H1 (cell line): Measurements from ENCODE around the gene MAFF. TPM values are rescaled to one million over a fixed set of nuclear protein-coding genes. Genes with fewer than 3 reads are reported as not detected.

Source experiments
- NANOG ChIP-seq: IDR thresholded peaks from 2 replicates; pipeline ENCODE4 v1.6.1; 2011; ENCODE audit warnings: low read length, low read depth, mild to moderate bottlenecking, inconsistent platforms; ENCODE audit not compliant: insufficient read depth, poor library complexity, severe bottlenecking
- POLR2AphosphoS5 ChIP-seq: IDR thresholded peaks from 2 replicates; pipeline ENCODE4 v1.6.1; 2011; ENCODE audit warnings: low read depth, low read length
- RBBP5 ChIP-seq: IDR thresholded peaks from 2 replicates; pipeline ENCODE4 v1.7.1; 2012; ENCODE audit warnings: low read depth, mild to moderate bottlenecking, inconsistent platforms, low read length, moderate library complexity, borderline replicate concordance
- RNF2 ChIP-seq: fragments of 200-900, 300-1000 bp; sonication (generic); IDR thresholded peaks from 2 replicates; pipeline ENCODE4 v1.7.1; 2016; ENCODE audit warnings: borderline replicate concordance, low read depth, mild to moderate bottlenecking, antibody characterized with exemption, low read length; ENCODE audit not compliant: poor library complexity, severe bottlenecking; ENCODE audit errors: missing control alignments
- SRF ChIP-seq: IDR thresholded peaks from 2 replicates; pipeline ENCODE4 v1.6.1; 2011; ENCODE audit warnings: mild to moderate bottlenecking, low read depth, low read length, moderate library complexity
- TBP ChIP-seq: IDR thresholded peaks from 2 replicates; pipeline ENCODE4 v1.6.1; 2011; ENCODE audit warnings: low read depth, low read length, improper control_type of control experiment
- ZNF274 ChIP-seq: IDR thresholded peaks from 2 replicates; pipeline ENCODE4 v1.7.0; 2012; ENCODE audit warnings: low read length, borderline replicate concordance; ENCODE audit errors: extremely low read depth
- polyA plus RNA-seq, 7 experiments: library from polyadenylated mRNA; depleted of rRNA in 3 of 7; stranded (reverse) in 5 of 7; unstranded in 2 of 7; fragments of >200 nt in 5 of 7; fragments of 200-250 nt in 2 of 7; gene quantifications; 1 replicate in 5 of 7; 2 replicates in 1 of 7; 4 replicates in 1 of 7; pipeline versions ENCODE4 v1.2.1 to v1.2.3, GENCODE V29; 2011 to 2013; ENCODE audit warnings: missing spikeins in 2 of 7, mixed read lengths in 2 of 7
- total RNA-seq: library from RNA; stranded (reverse); fragmentation: NEBNext Ultra II Directional; extraction: Animal tissue kit (Norgen Biotek cat#: 25700); gene quantifications from 2 replicates; pipeline ENCODE4 v1.2.1, GENCODE V29; 2021

The MAFF gene
- total and polyA plus RNA-seq, 2 of the 8 experiments (the other 6 are each of a cell fraction or from before 2014, with no cell fraction given): 1.5 to 6.3 TPM

DNA sequence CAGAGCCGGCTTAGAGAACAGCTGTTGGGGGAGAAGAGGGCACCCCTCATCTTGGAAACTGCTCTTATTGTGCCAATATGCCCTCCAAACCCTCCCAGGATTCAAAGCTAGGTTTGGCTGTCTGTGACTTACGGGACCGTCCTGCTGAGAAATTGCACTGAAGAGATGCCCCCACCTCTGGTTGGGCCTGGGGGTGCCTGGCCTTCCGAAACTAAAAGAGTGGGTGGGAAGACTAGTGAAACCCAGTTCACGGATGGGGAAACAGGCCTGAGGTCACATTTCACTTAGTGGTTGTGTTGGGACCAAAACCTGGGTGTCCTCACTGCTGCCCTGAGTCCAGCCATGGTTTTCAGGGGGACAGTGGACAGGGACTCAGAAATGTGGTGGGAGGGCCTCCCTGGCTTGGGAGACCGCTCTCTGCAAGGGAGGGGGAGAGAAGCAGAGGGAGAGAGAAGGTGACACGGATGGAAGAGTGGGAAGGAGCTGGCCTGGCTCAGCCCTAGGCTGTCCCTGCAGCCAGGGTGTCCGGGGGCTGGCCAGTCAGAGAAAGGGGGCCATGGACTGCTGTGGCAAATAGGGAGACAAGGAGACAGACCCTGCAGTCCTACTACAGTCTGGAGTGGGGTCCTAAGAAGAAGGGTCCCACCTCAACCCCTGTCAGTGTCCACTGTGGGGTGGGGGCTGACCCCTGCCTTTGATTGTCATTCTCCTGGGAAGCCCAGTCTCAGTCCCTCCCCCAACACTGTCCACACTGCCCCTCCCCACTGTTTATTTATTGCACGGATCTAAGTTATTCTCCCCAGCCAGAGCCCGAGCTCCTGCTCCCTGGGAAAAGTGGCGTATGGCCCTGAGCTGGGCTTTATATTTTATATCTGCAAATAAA, 13.6 kb downstream of the MAFF start (continued):
- TF ChIP-seq RBBP5 (no peak), TBP (no peak), ZNF274 (no peak), RNF2 (no peak), NANOG (no peak), POLR2AphosphoS5 (no peak), SRF (no peak)
